CD4-positive, alpha-beta T cell treated with Interleukin-2 at 100 ng/mL for 4 hours (primary cell): ENCODE measurements around the gene PHLDB1.
"Not testable (repeated sequence)": the region's sequence is repeated elsewhere in the genome, so short reads cannot be mapped to it uniquely, and the experiment has no call there.

ENCODE experiments used
- DNase-seq: peaks from one replicate; pipeline ENCODE4 v3.0.0-alpha.2; 2020; ENCODE audit warnings: low spot score

The PHLDB1 gene

GRCh38 chr11:118606157-118606843 is 1.1 kb upstream of the PHLDB1 start:
- DNase-seq = no peak

- DNase-seq = no peak
Measured at GRCh38 chr11:118606844-118607228, 579 bp upstream of the PHLDB1 start.

- DNase-seq = peak; percentile 89
Measured at GRCh38 chr11:118608360-118609227, 1.2 kb downstream of the PHLDB1 start.

DNA sequence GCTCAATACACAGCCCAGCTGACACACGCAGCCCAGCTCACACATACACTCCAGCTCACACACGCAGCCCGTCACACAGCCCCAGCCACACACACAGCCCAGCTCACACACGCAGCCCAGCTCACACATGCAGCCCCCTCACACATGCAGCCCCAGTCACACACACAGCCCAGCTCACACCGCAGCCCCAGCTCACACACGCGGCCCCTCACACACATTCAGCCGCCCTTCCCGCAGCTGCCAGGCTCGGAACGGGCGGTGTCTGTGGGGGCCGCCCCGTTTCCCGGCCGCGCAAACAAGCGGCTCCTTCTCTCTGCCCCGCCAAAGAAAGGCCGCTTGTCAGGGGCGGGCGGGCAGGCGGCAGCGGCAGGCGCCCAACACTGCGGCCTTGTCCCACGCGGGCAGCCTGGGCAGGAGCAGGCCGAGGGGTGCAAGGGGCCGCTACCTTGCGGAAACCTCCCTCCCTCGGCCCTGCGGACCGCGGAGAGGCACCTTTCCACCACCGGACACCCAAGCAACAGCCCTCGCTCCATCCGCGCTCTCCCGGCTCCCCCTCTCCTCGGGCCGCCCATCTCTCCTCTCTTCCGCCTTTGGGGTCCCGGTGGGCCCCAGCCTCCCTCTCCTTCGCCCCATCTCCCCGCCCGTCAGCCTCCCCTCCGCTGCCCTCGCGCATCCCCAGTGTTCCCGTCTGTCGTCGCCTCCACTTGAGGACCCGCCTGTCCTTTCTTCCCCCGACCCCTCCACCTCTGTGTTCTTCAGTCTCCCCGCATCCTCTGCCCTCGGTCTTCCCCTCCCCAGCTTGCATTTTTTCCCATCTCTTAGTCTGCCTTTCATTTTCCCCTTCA is 2.2 kb downstream of the PHLDB1 start:
- DNase-seq = no peak

DNA sequence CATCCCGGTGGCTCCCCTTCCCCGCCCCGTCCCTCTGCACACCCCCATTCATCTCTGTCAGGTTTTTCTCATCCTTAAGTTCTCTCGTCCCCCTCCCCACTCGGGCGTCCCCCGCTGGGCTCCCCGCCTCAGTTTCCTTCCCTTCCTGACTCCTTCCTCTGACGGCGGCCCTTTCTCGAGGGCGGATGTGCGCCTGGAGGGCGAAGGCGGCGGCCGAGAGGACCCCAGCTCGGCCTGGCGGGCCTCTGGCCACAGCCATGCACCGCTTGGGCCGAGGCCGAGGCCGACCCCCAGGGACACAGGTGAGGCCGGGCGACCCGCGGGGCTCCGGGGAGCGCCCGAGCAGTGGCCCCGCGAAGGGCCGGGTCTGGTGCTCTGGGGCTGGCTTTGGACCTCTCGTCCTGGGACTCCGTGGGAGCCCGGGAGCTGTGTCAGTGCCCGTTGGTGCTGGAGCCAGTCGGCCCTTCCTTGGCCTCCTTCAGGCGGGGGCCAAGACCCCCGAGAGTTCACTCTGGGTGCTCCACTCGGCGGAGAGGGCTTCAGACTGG is 2.9 kb downstream of the PHLDB1 start:
- no peak for DNase-seq

DNA sequence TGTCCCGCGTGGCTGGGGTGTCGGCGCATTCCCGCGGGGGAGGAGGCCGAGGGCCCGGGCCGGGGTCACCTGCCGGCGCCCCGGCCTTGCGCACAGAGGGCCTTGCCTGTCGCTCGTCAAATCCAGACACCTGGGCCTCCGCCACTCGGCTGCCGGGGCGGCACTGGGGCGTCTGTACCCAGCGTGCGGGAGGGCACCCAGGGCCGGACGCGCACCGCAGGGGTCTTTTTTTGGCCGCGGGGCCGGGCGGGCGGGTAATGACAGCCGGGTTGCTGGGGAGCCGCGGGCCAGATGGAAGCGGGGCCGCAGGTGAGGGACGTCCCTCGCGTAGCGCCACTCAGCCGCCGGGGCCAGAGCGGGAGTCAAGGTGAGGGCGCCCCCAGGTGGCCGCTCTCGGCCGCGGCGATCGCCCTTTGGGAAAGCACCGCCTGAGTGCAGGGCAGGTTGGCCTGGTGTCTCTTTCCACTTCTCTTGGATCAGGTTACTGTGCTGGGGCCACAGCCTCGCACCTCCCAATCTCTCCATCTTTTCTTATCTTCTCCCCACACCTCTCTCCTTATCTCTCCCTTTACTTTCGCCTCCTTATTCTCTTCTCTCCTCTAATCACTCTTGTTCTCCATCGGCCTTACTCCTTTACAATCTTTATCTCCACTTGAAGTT is 3.5 kb downstream of the PHLDB1 start:
- DNase-seq = peak; percentile 86

- DNase-seq = not testable (repeated sequence)
Measured at GRCh38 chr11:118611433-118611795, 4.0 kb downstream of the PHLDB1 start.

- no peak for DNase-seq
Measured at GRCh38 chr11:118612378-118612777, 5.0 kb downstream of the PHLDB1 start.

- DNase-seq = no peak
Measured at GRCh38 chr11:118614511-118614910, 7.1 kb downstream of the PHLDB1 start.

DNA sequence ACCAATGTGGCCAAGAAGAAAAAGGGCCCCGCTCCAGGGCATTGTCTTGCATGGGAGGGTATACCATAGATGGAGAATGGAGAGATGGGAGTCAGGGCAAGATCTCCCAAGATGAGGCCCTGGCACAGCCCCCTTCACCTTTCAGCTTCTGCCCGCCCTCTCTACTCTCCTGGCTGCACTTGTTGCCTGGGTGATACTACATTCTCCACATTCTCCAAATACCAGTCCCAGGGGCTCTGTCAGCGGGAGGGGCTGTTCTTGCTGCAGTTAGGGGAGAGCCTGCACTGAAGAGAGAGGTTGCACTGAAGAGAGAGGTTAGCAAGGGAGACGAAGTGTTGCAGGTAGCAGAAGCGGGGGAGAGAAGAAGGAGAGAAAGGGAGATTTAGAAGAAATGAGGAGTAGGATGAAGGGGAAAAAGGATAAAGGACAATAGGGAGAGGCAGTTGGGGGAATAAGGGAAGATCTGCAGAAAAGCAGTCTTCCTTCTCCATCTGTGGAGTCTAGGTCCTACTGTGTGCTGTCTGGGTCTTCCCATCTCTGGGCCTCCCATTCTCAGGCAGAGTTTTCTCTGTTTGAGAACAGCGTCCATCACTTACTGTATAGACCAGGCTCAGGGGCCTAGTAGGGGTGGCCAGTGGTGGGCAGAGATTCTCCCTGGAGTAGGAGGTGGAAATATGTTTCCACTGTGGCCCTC is 8.0 kb downstream of the PHLDB1 start:
- no peak for DNase-seq

GRCh38 chr11:118615976-118616371 is 8.6 kb downstream of the PHLDB1 start:
- no peak for DNase-seq

- DNase-seq = no peak
Measured at GRCh38 chr11:118618115-118618990, 10.9 kb downstream of the PHLDB1 start.

GRCh38 chr11:118618991-118619375 is 11.6 kb downstream of the PHLDB1 start:
- no peak for DNase-seq

GRCh38 chr11:118619444-118620197 is 12.2 kb downstream of the PHLDB1 start:
- no peak for DNase-seq

DNA sequence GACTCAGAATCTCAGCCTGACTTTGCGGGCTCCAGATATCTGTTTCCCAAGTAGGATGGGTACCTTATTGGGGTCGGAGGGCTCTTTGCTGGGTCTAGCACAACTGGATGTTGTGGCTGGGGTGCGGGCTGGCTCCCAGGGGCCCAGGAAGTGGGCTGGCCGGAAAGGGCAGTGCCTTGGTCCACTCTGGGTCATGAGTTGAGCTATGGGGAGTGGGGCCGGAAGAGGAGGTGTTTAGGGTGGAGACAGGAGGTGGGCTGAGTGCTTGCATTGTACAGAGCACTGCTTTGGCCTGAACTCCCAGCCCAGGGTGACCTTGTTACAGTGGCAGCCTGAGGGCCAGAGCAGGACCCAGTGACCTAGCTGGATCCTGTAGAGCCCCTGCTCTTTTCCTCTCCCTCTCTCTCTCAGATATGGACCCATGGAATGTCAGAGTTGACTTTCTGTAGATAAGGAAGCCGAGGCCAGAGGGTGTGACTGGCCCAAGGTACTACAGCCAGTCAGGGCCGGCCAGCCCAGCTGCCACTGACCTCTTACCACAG is 13.2 kb downstream of the PHLDB1 start:
- no peak for DNase-seq

DNA sequence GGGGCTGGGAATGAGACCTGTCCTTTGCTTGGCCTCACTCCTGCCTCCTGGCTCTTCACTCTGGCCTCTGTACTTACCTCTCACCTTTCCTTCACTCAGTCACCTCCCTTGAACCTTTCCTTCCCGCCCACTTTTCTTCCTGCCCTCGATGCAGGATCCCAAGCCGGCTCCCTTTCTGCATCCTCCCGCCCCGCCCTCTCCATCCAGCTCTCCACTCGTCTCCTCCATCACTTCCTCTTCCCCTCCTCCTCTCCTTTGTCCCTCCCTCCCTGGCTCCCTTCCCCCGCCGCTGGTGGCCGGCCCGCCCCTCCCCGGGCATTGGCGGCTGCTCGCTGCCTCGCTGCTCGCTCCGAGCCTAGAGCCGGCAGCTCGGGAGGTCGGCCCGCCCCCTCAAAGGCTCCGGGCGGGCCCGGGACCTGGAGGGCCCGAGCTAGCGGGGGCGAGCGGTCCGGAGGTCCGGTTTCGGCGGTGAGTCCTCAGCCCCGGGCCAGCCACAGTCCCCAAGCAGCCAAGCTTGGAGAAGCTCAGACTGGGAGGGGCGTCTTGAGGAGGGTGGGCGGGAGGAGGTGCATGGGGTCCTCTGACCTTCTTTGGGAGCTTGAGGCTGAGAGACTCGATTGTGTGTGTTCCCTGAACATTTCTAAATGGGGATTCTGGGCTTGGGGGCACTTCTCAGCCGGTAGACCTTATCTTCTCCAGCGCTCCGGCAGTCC is 13.8 kb downstream of the PHLDB1 start:
- DNase-seq = no peak

GRCh38 chr11:118621784-118622375 is 14.5 kb downstream of the PHLDB1 start:
- no peak for DNase-seq
